Stimulated activated CD8-positive, alpha-beta memory T cell treated with anti-CD3 and anti-CD28 coated beads, Interleukin-15, amount 100 ng/mL, for 48 hours (primary cell): ENCODE data around the gene TSPAN32.
"Not testable (repeated sequence)": the region's sequence is repeated elsewhere in the genome, so short reads cannot be mapped to it uniquely, and the experiment has no call there.

Experiments
- DNase-seq, 2 donors: peaks; one replicate each; pipeline ENCODE4 v3.0.0-alpha.2; 2020; ENCODE audit warnings: low read depth in 2 of 2

TSPAN32 gene

DNA sequence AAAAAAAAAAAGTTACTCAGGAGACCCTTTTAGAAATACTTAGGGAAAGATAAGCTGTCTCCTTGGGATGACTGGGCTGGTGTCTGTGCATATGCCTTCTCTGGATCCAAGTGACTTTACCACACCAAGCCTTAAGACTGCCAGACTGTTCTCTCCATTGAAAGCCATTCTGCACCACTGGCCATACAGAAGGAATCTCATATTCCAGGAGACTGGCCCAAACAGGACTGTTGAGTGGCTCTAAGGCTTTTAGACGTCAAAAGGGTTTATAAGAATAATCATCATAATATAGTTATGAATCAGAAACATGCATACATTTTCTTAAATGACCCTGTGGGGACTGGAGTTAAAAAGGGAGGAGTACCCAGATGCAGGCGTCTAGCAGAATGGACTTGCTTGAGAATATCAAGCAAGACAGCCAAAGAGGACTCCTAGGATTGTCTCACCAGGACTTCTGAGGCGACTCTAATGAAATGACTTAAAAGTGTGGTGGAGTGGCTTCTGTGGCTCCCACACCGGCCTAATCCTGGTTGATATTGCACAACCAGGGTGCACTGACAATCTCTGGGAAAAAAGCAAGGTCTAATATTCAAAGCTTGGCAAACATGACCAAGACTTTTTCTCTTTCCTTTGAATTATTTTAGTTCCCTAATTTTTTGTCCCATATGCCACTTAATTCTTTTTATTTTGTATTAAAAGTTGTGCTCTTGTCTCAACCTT is 31.8 kb downstream of the TSPAN32 start:
- not testable (repeated sequence) for DNase-seq

DNA sequence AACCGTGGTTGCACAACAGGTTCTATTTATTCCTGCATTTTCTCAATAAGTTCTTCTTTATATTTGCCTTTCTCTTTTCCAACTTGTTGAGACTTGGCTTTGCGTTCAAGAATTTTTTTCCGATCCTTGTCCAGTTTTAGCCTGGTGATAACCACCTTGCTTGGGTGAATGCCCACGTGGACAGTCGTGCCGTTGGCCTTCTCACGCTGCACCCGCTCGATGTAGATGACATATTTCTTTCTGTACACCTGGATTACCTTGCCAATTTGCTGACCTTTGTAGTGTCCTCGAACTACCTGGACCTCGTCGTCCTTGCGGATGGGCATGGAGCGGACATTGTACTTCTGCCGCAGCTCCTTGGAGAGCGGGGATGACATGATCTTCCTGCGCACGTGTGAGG is 33.5 kb downstream of the TSPAN32 start:
- not testable (repeated sequence) for DNase-seq

- not testable (repeated sequence) for DNase-seq
Measured at GRCh38 chr11:2338760-2339159, 36.9 kb downstream of the TSPAN32 start.

GRCh38 chr11:2342557-2342956 is 40.7 kb downstream of the TSPAN32 start:
- DNase-seq: no peak

- DNase-seq: no peak
Measured at GRCh38 chr11:2342981-2343380, 41.2 kb downstream of the TSPAN32 start.

DNA sequence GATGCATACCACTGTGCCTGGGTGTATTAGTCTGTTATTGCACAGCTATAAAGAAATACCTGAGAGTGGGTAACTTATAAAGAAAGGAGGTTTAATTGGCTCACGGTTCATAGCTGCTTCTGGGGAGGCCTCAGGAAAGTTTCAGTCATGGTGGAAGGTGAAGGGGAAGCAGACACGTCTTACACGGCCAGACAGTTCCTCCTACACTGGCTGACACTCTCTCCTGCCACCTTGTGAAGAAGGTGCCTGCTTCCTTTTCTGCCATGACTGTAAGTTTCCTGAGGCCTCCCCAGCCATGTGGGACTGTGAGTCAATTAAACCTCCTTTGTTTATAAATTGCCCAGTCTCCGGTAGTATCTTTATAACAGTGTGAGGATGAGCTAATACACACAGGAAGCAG is 41.7 kb downstream of the TSPAN32 start:
- DNase-seq: no peak

GRCh38 chr11:2345050-2345449 is 43.2 kb downstream of the TSPAN32 start:
- DNase-seq: no peak

DNA sequence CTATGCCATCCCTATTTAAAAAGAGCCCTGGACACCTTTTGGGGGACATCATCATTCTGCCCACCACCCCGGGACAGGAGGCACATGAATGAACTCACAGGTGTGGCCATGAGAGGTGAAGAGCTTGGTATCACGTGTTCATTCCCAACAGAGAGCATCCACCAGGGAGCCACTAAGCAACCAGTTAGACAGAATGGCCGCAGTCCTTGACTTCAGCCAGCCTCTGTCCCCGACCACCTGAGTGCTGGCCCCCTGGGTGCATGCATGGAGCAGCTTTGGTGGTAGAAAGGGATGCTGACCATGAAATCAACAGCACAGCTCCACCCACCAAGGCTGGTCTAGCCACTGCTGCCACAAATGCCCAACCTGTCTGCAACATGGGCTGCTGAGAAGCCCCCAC is 44.2 kb downstream of the TSPAN32 start:
- no peak for DNase-seq

DNA sequence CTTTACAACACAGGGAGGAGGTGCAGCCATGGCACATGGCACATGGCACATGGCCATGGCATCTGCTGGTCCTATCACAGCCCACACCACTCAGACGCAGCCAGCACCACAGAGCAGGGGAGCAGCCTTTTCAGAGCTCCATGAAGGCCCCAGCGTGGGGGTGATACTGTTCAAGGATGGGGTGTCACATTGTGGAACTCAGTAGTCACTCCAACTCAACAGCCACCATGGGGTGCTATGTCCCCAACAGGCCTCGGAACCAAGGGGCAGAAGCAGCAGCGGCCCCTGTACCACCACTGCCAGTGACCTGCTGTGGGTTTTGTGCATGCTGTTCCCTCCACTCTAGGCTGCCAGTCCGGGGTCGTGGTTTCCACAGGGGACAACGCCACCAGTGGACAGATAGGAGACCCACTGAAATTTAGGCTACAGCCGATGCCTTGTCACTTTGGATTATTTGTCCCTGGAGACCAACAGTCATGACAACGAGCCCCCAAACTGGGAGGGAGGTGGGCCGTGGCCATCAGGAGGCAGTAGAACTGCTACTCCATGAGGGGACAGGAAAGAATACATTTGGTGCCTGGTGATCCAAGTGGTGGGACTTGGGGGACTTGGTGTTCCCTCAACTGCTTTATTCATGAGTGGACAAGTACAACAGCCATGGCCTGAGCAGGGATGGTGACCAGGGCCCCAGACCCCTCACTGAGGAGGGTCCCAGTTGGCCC is 44.9 kb downstream of the TSPAN32 start:
- no peak for DNase-seq

GRCh38 chr11:2347308-2347830 is 45.6 kb downstream of the TSPAN32 start:
- no peak for DNase-seq

DNA sequence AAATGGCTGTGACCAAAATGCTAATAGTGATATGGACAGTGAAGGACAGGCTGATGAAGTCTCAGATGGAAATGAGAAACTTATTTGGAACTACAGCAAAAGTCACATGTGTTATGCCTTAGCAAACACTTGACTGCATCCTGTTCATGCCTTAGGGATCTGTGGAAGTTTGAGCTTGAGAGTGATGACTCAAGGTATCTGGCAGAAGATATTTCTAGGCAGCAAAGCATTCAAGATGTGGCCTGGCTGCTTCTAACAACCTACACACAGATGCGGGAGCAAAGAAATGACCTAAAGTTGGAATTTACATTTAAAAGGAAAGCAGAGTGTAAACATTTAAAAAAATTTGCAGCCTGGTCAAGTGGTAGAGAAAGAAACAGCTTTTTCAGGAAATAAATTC is 47.2 kb downstream of the TSPAN32 start:
- DNase-seq: no peak

- no peak for DNase-seq
Measured at GRCh38 chr11:2351701-2352100, 49.9 kb downstream of the TSPAN32 start.

DNA sequence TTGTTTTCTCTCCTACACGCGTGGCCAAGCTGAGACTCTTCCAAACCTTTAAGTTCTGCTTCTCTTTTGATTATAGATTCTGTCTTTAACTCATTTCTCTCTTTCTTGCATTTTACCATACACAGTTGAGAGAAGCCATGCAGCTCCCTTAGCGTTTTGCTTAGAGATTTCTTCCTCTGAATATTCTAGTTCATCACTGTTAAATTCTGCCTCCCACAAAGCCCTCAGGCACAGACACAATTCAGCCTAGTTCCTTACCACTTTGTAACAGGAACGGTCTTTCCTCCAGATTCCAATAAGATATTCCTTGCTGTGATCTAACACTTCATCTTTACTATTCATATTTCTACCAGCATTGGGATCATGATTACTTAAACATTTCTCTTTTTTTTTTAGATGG is 50.6 kb downstream of the TSPAN32 start:
- DNase-seq: no peak

GRCh38 chr11:2355000-2355644 is 53.3 kb downstream of the TSPAN32 start:
- no peak for DNase-seq

DNA sequence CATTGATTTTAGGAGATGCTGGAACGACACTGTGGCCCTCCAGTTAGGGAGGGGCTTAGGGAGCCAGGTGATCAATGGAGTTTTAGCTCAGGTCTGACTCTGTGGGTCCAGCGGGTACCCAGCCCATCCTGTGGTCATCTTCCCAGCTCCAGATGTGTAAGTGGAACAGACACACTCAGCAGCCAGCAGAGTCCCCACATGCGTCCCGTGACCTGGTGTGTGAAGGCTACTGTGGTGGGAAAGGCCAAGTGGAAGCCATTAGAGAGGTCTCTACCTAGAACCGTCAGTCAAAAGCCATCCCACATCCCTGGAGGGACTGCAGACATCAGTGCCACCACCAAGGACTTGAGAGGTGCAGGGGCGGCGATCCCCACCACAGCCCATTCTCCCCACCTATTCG is 55.4 kb downstream of the TSPAN32 start:
- no peak for DNase-seq

GRCh38 chr11:2357651-2358050 is 55.8 kb downstream of the TSPAN32 start:
- not testable (repeated sequence) for DNase-seq

- no peak for DNase-seq
Measured at GRCh38 chr11:2358754-2359442, 57.1 kb downstream of the TSPAN32 start.

- no peak for DNase-seq
Measured at GRCh38 chr11:2359557-2359956, 57.7 kb downstream of the TSPAN32 start.

GRCh38 chr11:2360081-2360642 is 58.3 kb downstream of the TSPAN32 start:
- no peak for DNase-seq

GRCh38 chr11:2361565-2361964 is 59.8 kb downstream of the TSPAN32 start:
- no peak for DNase-seq

GRCh38 chr11:2362414-2362813 is 60.6 kb downstream of the TSPAN32 start:
- DNase-seq: no peak

DNA sequence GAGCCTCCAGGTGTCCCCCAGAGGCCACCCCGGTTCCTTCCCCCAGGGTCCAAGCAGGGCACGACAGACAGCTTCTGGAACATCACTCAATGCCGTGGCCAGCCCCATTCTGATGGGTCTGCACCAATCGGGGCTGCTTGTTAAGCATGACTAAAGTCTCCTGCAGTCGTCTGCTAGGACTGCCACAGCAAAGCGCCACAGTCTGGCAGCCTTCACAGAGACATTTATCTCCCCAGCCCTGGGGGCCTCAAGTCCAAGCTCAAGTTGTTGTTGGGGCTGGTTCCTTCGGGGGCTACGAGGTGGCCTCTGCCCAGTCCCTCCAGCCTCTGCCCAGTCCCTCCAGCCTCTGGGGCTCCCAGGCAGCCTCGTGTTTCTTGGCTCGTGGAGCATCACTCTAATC is 61.3 kb downstream of the TSPAN32 start:
- DNase-seq: no peak
